ENCODE data around the gene PRKCB.
"Not testable (repeated sequence)": the region's sequence is repeated elsewhere in the genome, so short reads cannot be mapped to it uniquely, and the experiment has no call there.

Gene PRKCB

GRCh38 chr16:24005577-24005976, 169.8 kb downstream of the PRKCB start:
- no peak for DNase-seq (ENCODE audit: low read depth, low spot score)

- no peak for DNase-seq (ENCODE audit: low read depth, low spot score)
Measured at GRCh38 chr16:24007391-24007790, 171.6 kb downstream of the PRKCB start.

- DNase-seq (ENCODE audit: low read depth, low spot score) = no peak
Measured at GRCh38 chr16:24007934-24008333, 172.2 kb downstream of the PRKCB start.

- DNase-seq (ENCODE audit: low read depth, low spot score) = no peak
Measured at GRCh38 chr16:24009098-24009497, 173.3 kb downstream of the PRKCB start.

- DNase-seq (ENCODE audit: low read depth, low spot score) = no peak
Measured at GRCh38 chr16:24009955-24010354, 174.2 kb downstream of the PRKCB start.

- DNase-seq (ENCODE audit: low read depth, low spot score) = peak; percentile 70
Measured at GRCh38 chr16:24010440-24011089, 174.8 kb downstream of the PRKCB start.

- no peak for DNase-seq (ENCODE audit: low read depth, low spot score)
Measured at GRCh38 chr16:24011237-24011636, 175.5 kb downstream of the PRKCB start.

- no peak for DNase-seq (ENCODE audit: low read depth, low spot score)
Measured at GRCh38 chr16:24013054-24013636, 177.4 kb downstream of the PRKCB start.

GRCh38 chr16:24013864-24014645, 178.3 kb downstream of the PRKCB start:
- DNase-seq (ENCODE audit: low read depth, low spot score) = no peak

- not testable (repeated sequence) for DNase-seq (ENCODE audit: low read depth, low spot score)
Measured at GRCh38 chr16:24014955-24015354, 179.2 kb downstream of the PRKCB start.

- no peak for DNase-seq (ENCODE audit: low read depth, low spot score)
Measured at GRCh38 chr16:24015923-24016322, 180.1 kb downstream of the PRKCB start.

GRCh38 chr16:24018485-24018884, 182.7 kb downstream of the PRKCB start:
- DNase-seq (ENCODE audit: low read depth, low spot score) = no peak

- DNase-seq (ENCODE audit: low read depth, low spot score) = no peak
Measured at GRCh38 chr16:24022797-24023196, 187.0 kb downstream of the PRKCB start.

- DNase-seq (ENCODE audit: low read depth, low spot score) = no peak
Measured at GRCh38 chr16:24023621-24024020, 187.8 kb downstream of the PRKCB start.

GRCh38 chr16:24024971-24025370, 189.2 kb downstream of the PRKCB start:
- no peak for DNase-seq (ENCODE audit: low read depth, low spot score)

- no peak for DNase-seq (ENCODE audit: low read depth, low spot score)
Measured at GRCh38 chr16:24027466-24027865, 191.7 kb downstream of the PRKCB start.

- DNase-seq (ENCODE audit: low read depth, low spot score) = not testable (repeated sequence)
Measured at GRCh38 chr16:24029841-24030240, 194.1 kb downstream of the PRKCB start.

GRCh38 chr16:24035127-24035842, 199.5 kb downstream of the PRKCB start:
- no peak for DNase-seq (ENCODE audit: low read depth, low spot score)

GRCh38 chr16:24036038-24036543, 200.3 kb downstream of the PRKCB start:
- DNase-seq (ENCODE audit: low read depth, low spot score) = no peak

GRCh38 chr16:24036614-24037013, 200.8 kb downstream of the PRKCB start:
- no peak for DNase-seq (ENCODE audit: low read depth, low spot score)

- no peak for DNase-seq (ENCODE audit: low read depth, low spot score)
Measured at GRCh38 chr16:24037335-24037734, 201.6 kb downstream of the PRKCB start.

Measured in activated CD4-positive, CD25-positive, alpha-beta regulatory T cell treated with anti-CD3 and anti-CD28 coated beads, Interleukin-2, amount 50 U/mL, for 16 hours (primary cell).